PC-3 (cell line): Measurements from ENCODE around the gene CEP152. TPM values are rescaled to one million over a fixed set of nuclear protein-coding genes. Genes with fewer than 3 reads are reported as not detected.

ENCODE experiments used
- ATAC-seq: fragments of 200-7000 bp; cut with Tn5 transposase; 2 replicates; pipeline ENCODE4 v1.9.1; 2020; ENCODE audit warnings: mild to moderate bottlenecking, moderate library complexity
- BruUV-seq: library from RNA; stranded (reverse); fragments of 400-500 nt; replicated peaks from 2 replicates; lab custom pipeline; 2021; lab: Mats Ljungman, UMichigan
- CTCF ChIA-PET: fragments of 300-600 bp; sonication (Branson Sonifier 250); formaldehyde crosslinking; loops from one replicate; lab custom pipeline; 2022; ENCODE audit warnings: antibody characterized with exemption; lab: Charles Lee
- POLR2A ChIA-PET: fragments of 300-600 bp; sonication (Branson Sonifier 250); formaldehyde crosslinking; loops from one replicate; lab custom pipeline; 2022; ENCODE audit warnings: antibody characterized with exemption; ENCODE audit not compliant: unreplicated experiment; lab: Charles Lee
- DNase-seq: peaks from one replicate; pipeline ENCODE4 v3.0.0-alpha.2; 2015
- H2AFZ ChIP-seq: fragments of 300-600 bp; sonication (generic); 2 replicates; pipeline ENCODE4 v1.6.0; 2016; ENCODE audit warnings: antibody characterized with exemption, low read length
- H3F3A ChIP-seq: fragments of 300-600 bp; sonication (generic); one replicate; pipeline ENCODE4 v1.6.0; 2017; ENCODE audit warnings: antibody characterized with exemption, low read length, control low read depth, mild to moderate bottlenecking; ENCODE audit not compliant: unreplicated experiment
- H3K27ac ChIP-seq: fragments of 300-600 bp; sonication (generic); 2 replicates; pipeline ENCODE4 v1.5.1; 2016; ENCODE audit warnings: mild to moderate bottlenecking, low read length
- H3K27me3 ChIP-seq: fragments of 300-600 bp; sonication (generic); 2 replicates; pipeline ENCODE4 v1.6.1; 2016; ENCODE audit warnings: low read length, mixed read lengths
- H3K36me3 ChIP-seq: fragments of 300-600 bp; sonication (generic); 2 replicates; pipeline ENCODE4 v1.6.1; 2016; ENCODE audit warnings: low read depth, mixed run types, low read length, mixed read lengths
- H3K4me1 ChIP-seq: fragments of 300-600 bp; sonication (generic); 2 replicates; pipeline ENCODE4 v1.5.1; 2016; ENCODE audit warnings: low read length; ENCODE audit not compliant: insufficient read depth
- H3K4me2 ChIP-seq: fragments of 300-600 bp; sonication (generic); 2 replicates; pipeline ENCODE4 v1.6.0; 2016; ENCODE audit warnings: low read length
- H3K4me3 ChIP-seq: fragments of 300-600 bp; sonication (generic); 2 replicates; pipeline ENCODE4 v1.5.1; 2016; ENCODE audit warnings: mild to moderate bottlenecking, low read length, mixed read lengths
- H3K79me2 ChIP-seq: fragments of 300-600 bp; sonication (generic); 2 replicates; pipeline ENCODE4 v1.6.1; 2017; ENCODE audit warnings: low read length, mixed read lengths
- H3K9ac ChIP-seq: fragments of 300-600 bp; sonication (generic); 2 replicates; pipeline ENCODE4 v1.6.0; 2016; ENCODE audit warnings: mild to moderate bottlenecking, low read length
- H3K9me2 ChIP-seq: fragments of 300-600 bp; sonication (generic); replicated peaks from 2 replicates; pipeline ENCODE4 v1.6.1; 2016; ENCODE audit warnings: mixed run types, low read length, mixed read lengths
- H3K9me3 ChIP-seq: fragments of 300-600 bp; sonication (generic); 2 replicates; pipeline ENCODE4 v1.6.1; 2016; ENCODE audit warnings: low read length, mixed read lengths
- H4K20me1 ChIP-seq: fragments of 300-600 bp; sonication (generic); 2 replicates; pipeline ENCODE4 v1.6.1; 2016; ENCODE audit warnings: low read length, mixed read lengths
- EZH2 ChIP-seq: fragments of 300-600 bp; sonication (generic); IDR thresholded peaks from one replicate; pipeline ENCODE4 v1.6.1; 2017; ENCODE audit warnings: antibody characterized with exemption, mild to moderate bottlenecking, low read length; ENCODE audit not compliant: unreplicated experiment
- EZH2phosphoT487 ChIP-seq: fragments of 300-600 bp; sonication (generic); IDR thresholded peaks from 2 replicates; pipeline ENCODE4 v1.6.1; 2018; ENCODE audit warnings: mild to moderate bottlenecking, antibody characterized with exemption, low read length, borderline replicate concordance
- intact Hi-C: fragments of 100-400 bp; cut with micrococcal nuclease; formaldehyde crosslinking; loops from 2 replicates; pipeline ENCODE4 v1.9.0; 2023
- total RNA-seq: library from RNA; depleted of rRNA; stranded (reverse); fragments of >200 nt; gene quantifications from 2 replicates; pipeline ENCODE4 v1.2.3, GENCODE V29; 2014
- TF ChIP-seq, protein P1 (sequence below): fragments of 300-600 bp; sonication (generic); conservative IDR thresholded peaks from 2 replicates; pipeline ENCODE4 v1.5.1; 2017; ENCODE audit warnings: antibody characterized with exemption, low read depth, mild to moderate bottlenecking, low read length

CEP152 gene
- total RNA-seq, 1 experiment from 2014 or later, result 7.5 TPM

DNA sequence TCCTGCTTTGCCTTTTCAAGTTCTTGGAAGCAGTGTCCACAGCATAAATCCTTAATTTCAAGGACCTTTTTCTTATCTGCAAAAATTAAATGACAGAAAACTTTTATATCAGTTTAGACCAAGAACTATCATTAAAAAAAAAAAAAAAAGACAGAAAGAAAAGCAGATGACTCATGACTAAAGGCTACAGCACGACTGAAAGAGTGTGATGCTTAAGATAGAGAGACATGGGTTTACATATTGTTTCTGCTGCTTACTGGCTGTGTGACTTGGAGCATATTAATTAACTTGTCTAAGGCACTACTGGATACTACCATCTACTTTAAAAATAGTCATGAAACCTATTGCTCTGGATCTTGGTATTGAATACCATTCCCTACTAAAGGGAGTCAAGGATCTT is 62.3 kb downstream of the CEP152 start:
- no peak overlapping the region for H3K4me2 ChIP-seq
- DNase-seq, result no peak
- H3K27me3 ChIP-seq, result no peaks in the 10 kb centered on the region
- H2AFZ ChIP-seq, result no peak overlapping the region
- H3K36me3 ChIP-seq, result peaks cover 10% of the 10 kb centered on the region
- TF ChIP-seq, protein P1, sequence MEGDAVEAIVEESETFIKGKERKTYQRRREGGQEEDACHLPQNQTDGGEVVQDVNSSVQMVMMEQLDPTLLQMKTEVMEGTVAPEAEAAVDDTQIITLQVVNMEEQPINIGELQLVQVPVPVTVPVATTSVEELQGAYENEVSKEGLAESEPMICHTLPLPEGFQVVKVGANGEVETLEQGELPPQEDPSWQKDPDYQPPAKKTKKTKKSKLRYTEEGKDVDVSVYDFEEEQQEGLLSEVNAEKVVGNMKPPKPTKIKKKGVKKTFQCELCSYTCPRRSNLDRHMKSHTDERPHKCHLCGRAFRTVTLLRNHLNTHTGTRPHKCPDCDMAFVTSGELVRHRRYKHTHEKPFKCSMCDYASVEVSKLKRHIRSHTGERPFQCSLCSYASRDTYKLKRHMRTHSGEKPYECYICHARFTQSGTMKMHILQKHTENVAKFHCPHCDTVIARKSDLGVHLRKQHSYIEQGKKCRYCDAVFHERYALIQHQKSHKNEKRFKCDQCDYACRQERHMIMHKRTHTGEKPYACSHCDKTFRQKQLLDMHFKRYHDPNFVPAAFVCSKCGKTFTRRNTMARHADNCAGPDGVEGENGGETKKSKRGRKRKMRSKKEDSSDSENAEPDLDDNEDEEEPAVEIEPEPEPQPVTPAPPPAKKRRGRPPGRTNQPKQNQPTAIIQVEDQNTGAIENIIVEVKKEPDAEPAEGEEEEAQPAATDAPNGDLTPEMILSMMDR, result no peak
- no peak for TF ChIP-seq EZH2phosphoT487
- TF ChIP-seq EZH2, result no peak
- ChIA-PET CTCF (no interaction called here), POLR2A (no interaction called here)
- no peak for ATAC-seq
- H3K9me3 ChIP-seq, result no peaks in the 10 kb centered on the region
- H3F3A ChIP-seq, result no peaks in the 10 kb centered on the region
- H3K4me3 ChIP-seq, result no peak overlapping the region
- H3K27ac ChIP-seq, result no peak overlapping the region
- intact Hi-C loops, result no loop called here
- H3K79me2 ChIP-seq, result no peaks in the 10 kb centered on the region
- peaks cover 4% of the 10 kb centered on the region; the same call in 1 of the 2 replicates for H3K4me1 ChIP-seq
- H3K9me2 ChIP-seq, result no peaks in the 10 kb centered on the region
- no TSS peak for BruUV-seq
- no peak overlapping the region for H3K9ac ChIP-seq
- no peaks in the 10 kb centered on the region for H4K20me1 ChIP-seq

DNA sequence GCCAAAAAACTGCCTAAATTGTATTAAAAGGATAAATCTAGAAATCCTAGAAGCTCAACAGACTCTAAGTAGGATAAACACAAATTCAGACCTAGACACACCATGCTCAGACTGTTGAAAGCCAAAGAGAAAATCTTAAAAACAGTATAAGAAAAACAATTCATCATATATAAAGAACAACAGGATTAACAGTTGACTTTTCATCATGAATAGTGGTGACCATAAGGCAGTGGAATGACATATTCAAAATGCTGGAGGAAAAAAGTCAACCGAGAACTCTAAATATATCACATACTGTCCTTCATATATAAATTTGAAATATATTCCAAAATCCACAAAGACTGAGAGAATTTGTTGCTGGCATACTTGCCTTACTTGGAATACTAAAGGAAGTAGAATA is 77.3 kb downstream of the CEP152 start:
- intact Hi-C loops, result no loop called here
- ATAC-seq (no peak), DNase-seq (no peak)
- ChIA-PET CTCF (no interaction called here), POLR2A (no interaction called here)
- H3K36me3 ChIP-seq, result peaks cover 13% of the 10 kb centered on the region
- H4K20me1 ChIP-seq, result no peaks in the 10 kb centered on the region
- TF ChIP-seq EZH2 (no peak), EZH2phosphoT487 (no peak)
- TF ChIP-seq, protein P1, result no peak
- no TSS peak for BruUV-seq
- no peak overlapping the region for H3K9ac ChIP-seq
- no peaks in the 10 kb centered on the region for H3K9me3 ChIP-seq
- H3K4me3 ChIP-seq, result no peak overlapping the region
- no peaks in the 10 kb centered on the region for H3K27me3 ChIP-seq
- H3K27ac ChIP-seq, result no peak overlapping the region
- no peaks in the 10 kb centered on the region for H3K4me1 ChIP-seq
- H3K4me2 ChIP-seq, result no peak overlapping the region
- H3K9me2 ChIP-seq, result no peaks in the 10 kb centered on the region
- no peaks in the 10 kb centered on the region for H3K79me2 ChIP-seq
- H2AFZ ChIP-seq, result no peak overlapping the region
- no peaks in the 10 kb centered on the region for H3F3A ChIP-seq

DNA sequence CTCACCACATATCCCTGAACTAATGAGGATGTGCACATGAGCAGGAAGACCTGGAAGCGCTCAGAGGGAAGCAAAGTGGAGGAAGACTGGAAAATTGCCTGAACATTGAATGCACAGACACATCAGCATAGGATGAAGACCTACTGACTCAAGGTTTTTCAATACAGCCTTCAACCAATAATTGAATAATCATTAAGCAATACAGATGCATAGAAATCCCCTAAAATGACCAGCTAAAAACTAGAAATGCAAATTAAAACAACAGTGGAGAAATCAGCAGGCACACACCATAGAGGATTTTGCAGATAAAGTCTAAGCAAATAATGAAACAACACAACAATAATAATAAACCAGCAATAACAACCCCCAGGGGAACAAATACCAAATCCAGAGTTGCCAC is 80.4 kb downstream of the CEP152 start:
- BruUV-seq, result no TSS peak
- H3F3A ChIP-seq, result no peaks in the 10 kb centered on the region
- H3K27me3 ChIP-seq, result no peaks in the 10 kb centered on the region
- ATAC-seq (no peak), DNase-seq (no peak)
- no peaks in the 10 kb centered on the region for H3K79me2 ChIP-seq
- no peaks in the 10 kb centered on the region for H4K20me1 ChIP-seq
- no peak overlapping the region for H3K9ac ChIP-seq
- no peak overlapping the region for H3K27ac ChIP-seq
- no peak overlapping the region for H3K4me2 ChIP-seq
- H3K4me3 ChIP-seq, result no peak overlapping the region
- H3K36me3 ChIP-seq, result peaks cover 8% of the 10 kb centered on the region
- H3K9me3 ChIP-seq, result no peaks in the 10 kb centered on the region
- H2AFZ ChIP-seq, result no peak overlapping the region
- ChIA-PET CTCF (no interaction called here), POLR2A (no interaction called here)
- TF ChIP-seq, protein P1, result no peak
- TF ChIP-seq EZH2phosphoT487 (no peak), EZH2 (no peak)
- H3K4me1 ChIP-seq, result no peaks in the 10 kb centered on the region
- no peaks in the 10 kb centered on the region for H3K9me2 ChIP-seq
- intact Hi-C loops, result no loop called here
